ENCODE data around the gene DRC3. TPM values are rescaled to one million over a fixed set of nuclear protein-coding genes. Genes with fewer than 3 reads are reported as not detected.

The DRC3 gene
- polyA plus RNA-seq, 1 donor from 2014 or later, result 1.9 TPM

- no peaks in the 10 kb centered on the region for H4K20me1 ChIP-seq (ENCODE audit: insufficient read depth)
- H3K4me3 ChIP-seq (ENCODE audit: low read length), result no peak overlapping the region
- H3K27me3 ChIP-seq (ENCODE audit: insufficient read depth, low read depth, low read length), result no peaks in the 10 kb centered on the region
- no peaks in the 10 kb centered on the region for H3K9me2 ChIP-seq (ENCODE audit: insufficient read depth, low read length)
- no peak overlapping the region for H3K27ac ChIP-seq (ENCODE audit: low read length)
- H3K4me2 ChIP-seq (ENCODE audit: low read length), result no peak overlapping the region
- H2AFZ ChIP-seq (ENCODE audit: low read depth, low read length), result no peak overlapping the region
- no peak overlapping the region for H3K9ac ChIP-seq (ENCODE audit: low read length)
- H3K36me3 ChIP-seq (ENCODE audit: insufficient read depth, low read length), result no peaks in the 10 kb centered on the region
- no peaks in the 10 kb centered on the region for H3K9me3 ChIP-seq (ENCODE audit: low read length)
- no peaks in the 10 kb centered on the region for H3K79me2 ChIP-seq (replicated peaks; ENCODE audit: insufficient read depth, low read length)
- H3F3A ChIP-seq (ENCODE audit: insufficient read depth, low read length, poor library complexity, severe bottlenecking), result no peaks in the 10 kb centered on the region
- TF ChIP-seq EP300 (conservative IDR thresholded peaks at IDR 0.05; ENCODE audit: poor library complexity, severe bottlenecking) (no peak), REST (IDR thresholded peaks at IDR 0.05; ENCODE audit: borderline replicate concordance) (no peak), SMC3 (conservative IDR thresholded peaks at IDR 0.05; ENCODE audit: poor library complexity) (no peak), MXI1 (conservative IDR thresholded peaks at IDR 0.05; ENCODE audit: poor library complexity, severe bottlenecking) (no peak), POLR2AphosphoS5 (IDR thresholded peaks at IDR 0.05) (no peak), RAD21 (conservative IDR thresholded peaks at IDR 0.05) (no peak), EZH2 (IDR thresholded peaks at IDR 0.05; ENCODE audit: borderline replicate concordance, insufficient read depth, low read length, poor library complexity, severe bottlenecking) (no peak), CTCF (IDR thresholded peaks at IDR 0.05; ENCODE audit: poor library complexity, severe bottlenecking) (no peak), TAF1 (IDR thresholded peaks at IDR 0.05; ENCODE audit: low read depth) (no peak)
Observed at GRCh38 chr17:17985555-17985954, 12.9 kb downstream of the DRC3 start.

GRCh38 chr17:17987187-17987896 lies 14.7 kb downstream of the DRC3 start:
- Histone ChIP-seq H3K27ac (ENCODE audit: low read length) (no peak overlapping the region), H3K36me3 (ENCODE audit: insufficient read depth, low read length) (no peaks in the 10 kb centered on the region), H2AFZ (ENCODE audit: low read depth, low read length) (no peak overlapping the region), H3K9me3 (ENCODE audit: low read length) (no peaks in the 10 kb centered on the region), H3K4me2 (ENCODE audit: low read length) (no peak overlapping the region), H3K9ac (ENCODE audit: low read length) (no peak overlapping the region), H4K20me1 (ENCODE audit: insufficient read depth) (no peaks in the 10 kb centered on the region), H3K79me2 (replicated peaks; ENCODE audit: insufficient read depth, low read length) (no peaks in the 10 kb centered on the region), H3K4me3 (ENCODE audit: low read length) (no peak overlapping the region), H3K27me3 (ENCODE audit: insufficient read depth, low read depth, low read length) (no peaks in the 10 kb centered on the region), H3K9me2 (ENCODE audit: insufficient read depth, low read length) (no peaks in the 10 kb centered on the region), H3F3A (ENCODE audit: insufficient read depth, low read length, poor library complexity, severe bottlenecking) (no peaks in the 10 kb centered on the region)
- no peak for TF ChIP-seq POLR2AphosphoS5 (IDR thresholded peaks at IDR 0.05)
- TF ChIP-seq REST (IDR thresholded peaks at IDR 0.05; ENCODE audit: borderline replicate concordance), result no peak
- TF ChIP-seq EZH2 (IDR thresholded peaks at IDR 0.05; ENCODE audit: borderline replicate concordance, insufficient read depth, low read length, poor library complexity, severe bottlenecking), result no peak
- TF ChIP-seq EP300 (conservative IDR thresholded peaks at IDR 0.05; ENCODE audit: poor library complexity, severe bottlenecking), result no peak
- TF ChIP-seq MXI1 (conservative IDR thresholded peaks at IDR 0.05; ENCODE audit: poor library complexity, severe bottlenecking), result no peak
- no peak for TF ChIP-seq TAF1 (IDR thresholded peaks at IDR 0.05; ENCODE audit: low read depth)
- no peak for TF ChIP-seq RAD21 (conservative IDR thresholded peaks at IDR 0.05)
- TF ChIP-seq SMC3 (conservative IDR thresholded peaks at IDR 0.05; ENCODE audit: poor library complexity), result no peak
- TF ChIP-seq CTCF (IDR thresholded peaks at IDR 0.05; ENCODE audit: poor library complexity, severe bottlenecking), result no peak

All from neural cell (in vitro differentiated cells).